HUES6 (cell line): Measurements from ENCODE around the gene HBS1L.
A peak's percentile ranks its signal among the peaks of the same experiment; 100 is the strongest.

Source experiments
- H3K27ac ChIP-seq: 2 replicates; pipeline ENCODE4 v1.7.0; 2013; ENCODE audit warnings: low read depth, mild to moderate bottlenecking, low read length, inconsistent platforms
- H3K27me3 ChIP-seq: 2 replicates; pipeline ENCODE4 v1.6.1; 2013; ENCODE audit warnings: low read length; ENCODE audit not compliant: control insufficient read depth, insufficient read depth
- H3K36me3 ChIP-seq: 2 replicates; pipeline ENCODE4 v1.6.1; 2013; ENCODE audit warnings: low read length; ENCODE audit not compliant: control insufficient read depth, insufficient read depth
- H3K4me1 ChIP-seq: 2 replicates; pipeline ENCODE4 v1.6.1; 2013; ENCODE audit warnings: low read length; ENCODE audit not compliant: control insufficient read depth, insufficient read depth
- H3K4me3 ChIP-seq: 2 replicates; pipeline ENCODE4 v1.5.1; 2013; ENCODE audit warnings: low read depth, low read length
- H3K9ac ChIP-seq: one replicate; pipeline ENCODE4 v1.6.1; 2013; ENCODE audit warnings: mild to moderate bottlenecking, low read length
- H3K9me3 ChIP-seq: 2 replicates; pipeline ENCODE4 v1.6.1; 2013; ENCODE audit warnings: low read depth, low read length; ENCODE audit not compliant: control insufficient read depth, insufficient read depth

The HBS1L gene

GRCh38 chr6:135054569-135055498 is at the start of gene HBS1L:
Gene HBS1L (minus strand): TSS chr6:135054822. CDS start chr6:135054691, 131 bp downstream.
- Histone ChIP-seq H3K27me3 (no peaks in the 10 kb centered on the region), H3K36me3 (peaks cover 4% of the 10 kb centered on the region), H3K4me3 (peak within 1 kb of the TSS; percentile 95), H3K9ac (peak within 1 kb of the TSS; percentile 98), H3K27ac (peak within 1 kb of the TSS; percentile 91), H3K9me3 (no peaks in the 10 kb centered on the region), H3K4me1 (peaks cover 13% of the 10 kb centered on the region; the same call in 1 of the 2 replicates)

GRCh38 chr6:135104199-135104598 is 49.6 kb upstream of the HBS1L start:
- H3K27ac ChIP-seq: no peak overlapping the region
- H3K36me3 ChIP-seq: no peaks in the 10 kb centered on the region
- H3K27me3 ChIP-seq: no peaks in the 10 kb centered on the region
- no peak overlapping the region for H3K4me3 ChIP-seq
- no peak overlapping the region for H3K9ac ChIP-seq
- H3K9me3 ChIP-seq: no peaks in the 10 kb centered on the region
- no peaks in the 10 kb centered on the region for H3K4me1 ChIP-seq

GRCh38 chr6:135102191-135102590 is 47.6 kb upstream of the HBS1L start:
- no peaks in the 10 kb centered on the region for H3K9me3 ChIP-seq
- H3K27ac ChIP-seq: no peak overlapping the region
- no peaks in the 10 kb centered on the region for H3K4me1 ChIP-seq
- H3K27me3 ChIP-seq: no peaks in the 10 kb centered on the region
- H3K4me3 ChIP-seq: no peak overlapping the region
- no peaks in the 10 kb centered on the region for H3K36me3 ChIP-seq
- H3K9ac ChIP-seq: no peak overlapping the region

DNA sequence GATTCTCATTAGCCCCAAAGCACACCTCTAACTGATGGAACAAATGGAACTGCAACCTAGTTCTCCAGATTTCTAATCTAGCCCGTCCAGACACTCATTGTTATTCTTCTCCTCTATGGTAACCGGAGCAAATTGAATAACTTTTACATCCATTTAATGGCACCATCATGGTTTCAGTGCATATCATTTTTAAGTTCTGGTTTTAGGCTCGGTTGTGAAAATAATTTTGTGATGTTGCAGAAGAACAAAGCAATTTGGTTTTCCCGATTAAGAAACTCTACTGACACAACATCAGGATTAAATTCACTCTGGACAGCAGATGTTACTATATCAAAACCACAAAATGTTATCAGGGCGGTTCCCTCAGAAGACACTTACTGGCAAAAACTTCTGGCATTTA is 42.5 kb upstream of the HBS1L start:
- Histone ChIP-seq H3K27me3 (no peaks in the 10 kb centered on the region), H3K9me3 (no peaks in the 10 kb centered on the region), H3K4me1 (no peaks in the 10 kb centered on the region), H3K9ac (no peak overlapping the region), H3K27ac (no peak overlapping the region), H3K4me3 (no peak overlapping the region), H3K36me3 (no peaks in the 10 kb centered on the region)

DNA sequence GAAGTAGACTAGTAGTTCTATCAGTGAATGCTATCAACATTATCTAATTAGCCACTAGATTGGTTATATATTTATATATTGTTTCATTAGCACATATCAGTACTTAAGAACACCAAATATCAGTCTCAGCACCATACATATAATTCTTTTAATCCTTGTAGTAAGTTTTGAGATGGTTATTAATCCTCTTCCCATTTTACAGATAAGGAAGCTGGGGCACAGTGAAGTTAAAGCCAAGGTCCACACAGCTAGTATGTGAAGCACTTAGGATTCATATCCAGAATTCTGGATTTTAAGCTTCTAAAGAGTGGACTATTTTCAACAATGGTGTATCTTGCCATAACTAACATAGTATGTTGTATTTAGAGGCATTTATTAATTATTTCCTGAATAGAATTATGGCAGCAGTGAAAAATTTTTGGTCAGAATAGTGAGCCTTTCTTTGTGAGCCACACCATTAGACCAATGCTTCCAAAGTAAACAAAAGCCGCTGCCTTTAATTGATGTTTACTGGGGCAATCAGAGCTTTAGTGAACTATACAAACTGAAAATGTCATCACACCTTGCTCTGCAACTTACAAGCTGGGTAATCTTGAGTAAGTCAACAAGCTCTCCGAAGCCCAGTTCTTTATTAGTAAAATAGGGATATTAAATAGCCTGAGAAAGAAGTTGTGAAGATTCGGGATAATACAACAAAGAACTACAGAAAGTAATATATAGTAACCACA is 41.9 kb upstream of the HBS1L start:
- no peaks in the 10 kb centered on the region for H3K4me1 ChIP-seq
- no peaks in the 10 kb centered on the region for H3K27me3 ChIP-seq
- no peaks in the 10 kb centered on the region for H3K36me3 ChIP-seq
- no peaks in the 10 kb centered on the region for H3K9me3 ChIP-seq
- H3K4me3 ChIP-seq: no peak overlapping the region
- no peak overlapping the region for H3K27ac ChIP-seq
- H3K9ac ChIP-seq: no peak overlapping the region

GRCh38 chr6:135095716-135096115 is 41.1 kb upstream of the HBS1L start:
- Histone ChIP-seq H3K36me3 (no peaks in the 10 kb centered on the region), H3K4me3 (no peak overlapping the region), H3K9me3 (no peaks in the 10 kb centered on the region), H3K27me3 (no peaks in the 10 kb centered on the region), H3K27ac (no peak overlapping the region), H3K9ac (no peak overlapping the region), H3K4me1 (no peaks in the 10 kb centered on the region)

GRCh38 chr6:135094403-135094821 is 39.8 kb upstream of the HBS1L start:
- Histone ChIP-seq H3K27ac (no peak overlapping the region), H3K9ac (no peak overlapping the region), H3K9me3 (no peaks in the 10 kb centered on the region), H3K4me1 (no peaks in the 10 kb centered on the region), H3K27me3 (no peaks in the 10 kb centered on the region), H3K36me3 (no peaks in the 10 kb centered on the region), H3K4me3 (no peak overlapping the region)

- Histone ChIP-seq H3K9ac (no peak overlapping the region), H3K27ac (no peak overlapping the region), H3K9me3 (no peaks in the 10 kb centered on the region), H3K4me3 (no peak overlapping the region), H3K4me1 (no peaks in the 10 kb centered on the region), H3K36me3 (no peaks in the 10 kb centered on the region), H3K27me3 (no peaks in the 10 kb centered on the region)
Measured at GRCh38 chr6:135093578-135093977, 39.0 kb upstream of the HBS1L start.

DNA sequence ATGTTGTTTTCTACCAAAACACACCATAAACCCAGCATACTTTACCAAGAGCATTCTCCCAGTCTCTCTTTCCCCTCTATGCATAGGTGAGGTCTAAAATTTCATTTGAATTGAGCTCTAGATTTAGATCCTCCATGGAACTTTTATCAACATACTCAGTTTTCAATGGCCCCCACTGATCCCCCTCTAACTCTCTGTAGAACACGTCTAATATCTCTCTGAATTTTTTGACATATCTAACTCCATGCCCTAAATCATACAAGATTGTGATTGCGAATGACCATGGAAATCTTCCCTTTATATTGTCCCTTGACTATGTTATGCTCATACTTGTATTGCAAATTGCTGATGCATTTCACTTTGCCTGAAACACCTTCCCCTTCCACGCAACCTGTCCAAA is 38.1 kb upstream of the HBS1L start:
- Histone ChIP-seq H3K27ac (no peak overlapping the region), H3K4me1 (no peaks in the 10 kb centered on the region), H3K9ac (no peak overlapping the region)

DNA sequence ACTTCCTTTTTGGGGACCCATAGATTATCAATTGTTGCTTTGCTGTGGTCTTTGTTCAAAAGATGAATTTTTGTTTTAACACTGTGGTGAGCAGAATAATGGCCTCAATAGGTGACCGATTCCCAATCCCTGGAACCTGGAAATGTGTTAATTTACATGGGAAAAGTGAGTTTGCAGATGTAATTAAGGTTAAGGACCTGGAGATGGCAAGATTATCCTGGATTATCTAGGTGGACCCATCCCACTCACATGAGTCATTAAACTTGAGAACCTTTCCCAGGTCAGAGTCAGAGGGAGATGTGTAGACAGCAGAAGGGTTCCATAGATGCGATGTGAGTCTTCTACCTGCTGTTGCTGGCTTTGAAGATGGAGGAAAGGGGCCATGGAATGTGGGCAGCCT is 36.2 kb upstream of the HBS1L start:
- no peak overlapping the region for H3K9ac ChIP-seq
- H3K27me3 ChIP-seq: no peaks in the 10 kb centered on the region
- H3K4me1 ChIP-seq: no peaks in the 10 kb centered on the region
- no peaks in the 10 kb centered on the region for H3K9me3 ChIP-seq
- no peaks in the 10 kb centered on the region for H3K36me3 ChIP-seq
- no peak overlapping the region for H3K27ac ChIP-seq
- H3K4me3 ChIP-seq: no peak overlapping the region

More for the DNA sequence above, 38.1 kb upstream of the HBS1L start:
- Histone ChIP-seq H3K9me3 (no peaks in the 10 kb centered on the region), H3K36me3 (no peaks in the 10 kb centered on the region), H3K27me3 (no peaks in the 10 kb centered on the region), H3K4me3 (no peak overlapping the region)

- Histone ChIP-seq H3K36me3 (no peaks in the 10 kb centered on the region), H3K27me3 (no peaks in the 10 kb centered on the region), H3K4me1 (no peaks in the 10 kb centered on the region), H3K9me3 (no peaks in the 10 kb centered on the region), H3K4me3 (no peak overlapping the region), H3K9ac (no peak overlapping the region), H3K27ac (no peak overlapping the region)
Measured at GRCh38 chr6:135089901-135090300, 35.3 kb upstream of the HBS1L start.
